WTC11 (cell line): ENCODE measurements around the gene PLEKHA5. TPM values are rescaled to one million over a fixed set of nuclear protein-coding genes. Genes with fewer than 3 reads are reported as not detected.

ENCODE experiments used
- ATAC-seq: fragments of 200-7000 bp; cut with Tn5 transposase; 2 replicates; pipeline ENCODE4 v1.10.0; 2021; ENCODE audit warnings: mild to moderate bottlenecking, moderate library complexity
- CTCF ChIA-PET: fragments of 300-600 bp; sonication (Branson Sonifier 250); formaldehyde crosslinking; loops from one replicate; lab custom pipeline; 2021; ENCODE audit warnings: antibody characterized with exemption; lab: Charles Lee
- POLR2A ChIA-PET: fragments of 350-600 bp; sonication (Branson Sonifier 250); formaldehyde crosslinking; loops from one replicate; lab custom pipeline; 2021; ENCODE audit warnings: antibody characterized with exemption; lab: Charles Lee
- DNase-seq: peaks from one replicate; pipeline ENCODE4 v3.0.0; 2021; ENCODE audit warnings: low spot score
- H3K27ac Mint-ChIP-seq: 2 replicates; pipeline ENCODE4 v1.8.0; 2021; ENCODE audit warnings: mixed read lengths
- H3K27me3 Mint-ChIP-seq: 2 replicates; pipeline ENCODE4 v1.8.0; 2021; ENCODE audit warnings: low read depth, mild to moderate bottlenecking, moderate library complexity, mixed read lengths
- H3K36me3 Mint-ChIP-seq: 2 replicates; pipeline ENCODE4 v1.8.0; 2021; ENCODE audit warnings: mixed read lengths
- H3K4me1 Mint-ChIP-seq: 2 replicates; pipeline ENCODE4 v1.8.0; 2022; ENCODE audit warnings: mixed read lengths
- H3K4me3 Mint-ChIP-seq: 2 replicates; pipeline ENCODE4 v1.8.0; 2021; ENCODE audit warnings: mild to moderate bottlenecking, moderate library complexity, mixed read lengths
- H3K9me3 Mint-ChIP-seq: 2 replicates; pipeline ENCODE4 v1.8.0; 2021; ENCODE audit warnings: mixed read lengths
- ATF1 ChIP-seq: sonication (generic); formaldehyde crosslinking; IDR thresholded peaks from 2 replicates; pipeline ENCODE4 v1.8.1; 2023; ENCODE audit warnings: mild to moderate bottlenecking, moderate library complexity, missing genetic modification reagents
- ELF4 ChIP-seq: sonication (generic); formaldehyde crosslinking; IDR thresholded peaks from 2 replicates; pipeline ENCODE4 v1.8.1; 2022; ENCODE audit warnings: low read depth, mild to moderate bottlenecking, moderate library complexity, missing genetic modification reagents
- EMX1 ChIP-seq: fragments of 250-450 bp; sonication (Bioruptor Pico); IDR thresholded peaks from 2 replicates; pipeline ENCODE4 v1.8.0; 2021; ENCODE audit warnings: mild to moderate bottlenecking
- ETV6 ChIP-seq: sonication (generic); formaldehyde crosslinking; IDR thresholded peaks from 2 replicates; pipeline ENCODE4 v1.8.1; 2022; ENCODE audit warnings: mild to moderate bottlenecking, missing genetic modification reagents
- FOXP1 ChIP-seq: sonication (generic); formaldehyde crosslinking; IDR thresholded peaks from 2 replicates; pipeline ENCODE4 v1.8.0; 2022; ENCODE audit warnings: missing genetic modification reagents, mild to moderate bottlenecking, moderate library complexity, borderline replicate concordance
- GRHL2 ChIP-seq: fragments of 250-450 bp; sonication (Bioruptor Pico); IDR thresholded peaks from 2 replicates; pipeline ENCODE4 v1.8.0; 2022; ENCODE audit warnings: mild to moderate bottlenecking, moderate library complexity; ENCODE audit not compliant: insufficient replicate concordance, severe bottlenecking
- IRF2 ChIP-seq: sonication (generic); formaldehyde crosslinking; IDR thresholded peaks from 2 replicates; pipeline ENCODE4 v1.8.0; 2022; ENCODE audit warnings: low read depth, missing genetic modification reagents, borderline replicate concordance
- NFYB ChIP-seq: sonication (generic); formaldehyde crosslinking; conservative IDR thresholded peaks from 2 replicates; pipeline ENCODE4 v1.8.0; 2022; ENCODE audit warnings: low read depth, missing genetic modification reagents
- OVOL2 ChIP-seq: fragments of 250-450 bp; sonication (Bioruptor Pico); IDR thresholded peaks from 2 replicates; pipeline ENCODE4 v1.9.0; 2021; ENCODE audit warnings: mild to moderate bottlenecking, borderline replicate concordance
- RELA ChIP-seq: sonication (generic); formaldehyde crosslinking; IDR thresholded peaks from 2 replicates; pipeline ENCODE4 v1.8.1; 2022; ENCODE audit warnings: missing genetic modification reagents, mild to moderate bottlenecking, borderline replicate concordance
- SMAD3 ChIP-seq: sonication (generic); formaldehyde crosslinking; IDR thresholded peaks from 2 replicates; pipeline ENCODE4 v1.8.0; 2022; ENCODE audit warnings: missing genetic modification reagents, mild to moderate bottlenecking, borderline replicate concordance
- SMAD4 ChIP-seq: sonication (generic); formaldehyde crosslinking; IDR thresholded peaks from 2 replicates; pipeline ENCODE4 v1.8.0; 2022; ENCODE audit warnings: mild to moderate bottlenecking, missing genetic modification reagents
- TEAD4 ChIP-seq: sonication (generic); formaldehyde crosslinking; IDR thresholded peaks from 2 replicates; pipeline ENCODE4 v1.8.0; 2022; ENCODE audit warnings: mild to moderate bottlenecking, missing genetic modification reagents
- TP53 ChIP-seq: sonication (generic); formaldehyde crosslinking; IDR thresholded peaks from 2 replicates; pipeline ENCODE4 v1.8.1; 2023; ENCODE audit warnings: mild to moderate bottlenecking, missing genetic modification reagents
- ZNF219 ChIP-seq: sonication (generic); formaldehyde crosslinking; IDR thresholded peaks from 2 replicates; pipeline ENCODE4 v1.8.0; 2023; ENCODE audit warnings: missing genetic modification reagents, mild to moderate bottlenecking, borderline replicate concordance
- ZNF232 ChIP-seq: sonication (generic); formaldehyde crosslinking; IDR thresholded peaks from 2 replicates; pipeline ENCODE4 v1.8.0; 2022; ENCODE audit warnings: mild to moderate bottlenecking, missing genetic modification reagents
- ZNF317 ChIP-seq: sonication (generic); formaldehyde crosslinking; IDR thresholded peaks from 2 replicates; pipeline ENCODE4 v1.8.1; 2023; ENCODE audit warnings: low read depth, mild to moderate bottlenecking, moderate library complexity, missing genetic modification reagents, borderline replicate concordance
- ZNF671 ChIP-seq: fragments of 250-450 bp; sonication (Bioruptor Pico); IDR thresholded peaks from 2 replicates; pipeline ENCODE4 v1.8.0; 2021; ENCODE audit warnings: mild to moderate bottlenecking
- total RNA-seq: library from RNA; stranded (reverse); gene quantifications from 3 replicates; pipeline ENCODE4 v1.2.3, GENCODE V29; 2021
- TF ChIP-seq, protein P1 (sequence below): sonication (generic); formaldehyde crosslinking; IDR thresholded peaks from 2 replicates; pipeline ENCODE4 v1.8.1; 2023; ENCODE audit warnings: mild to moderate bottlenecking, moderate library complexity, missing genetic modification reagents
- TF ChIP-seq, protein P2 (sequence below): sonication (generic); formaldehyde crosslinking; IDR thresholded peaks from 2 replicates; pipeline ENCODE4 v1.8.1; 2022; ENCODE audit warnings: low read depth, missing genetic modification reagents, borderline replicate concordance
- TF ChIP-seq, protein P3 (sequence below): fragments of 250-450 bp; sonication (Bioruptor Pico); IDR thresholded peaks from 2 replicates; pipeline ENCODE4 v1.9.0; 2021; ENCODE audit warnings: mild to moderate bottlenecking
- TF ChIP-seq, protein P4 (sequence below): sonication (generic); formaldehyde crosslinking; conservative IDR thresholded peaks from 2 replicates; pipeline ENCODE4 v1.8.1; 2022; ENCODE audit warnings: mild to moderate bottlenecking, missing genetic modification reagents
- TF ChIP-seq, protein P5 (sequence below): sonication (generic); formaldehyde crosslinking; IDR thresholded peaks from 2 replicates; pipeline ENCODE4 v1.8.0; 2022; ENCODE audit warnings: mild to moderate bottlenecking, missing genetic modification reagents
- TF ChIP-seq, protein P6 (sequence below): sonication (generic); formaldehyde crosslinking; IDR thresholded peaks from 2 replicates; pipeline ENCODE4 v1.8.1; 2022; ENCODE audit warnings: mild to moderate bottlenecking, missing genetic modification reagents, moderate library complexity, borderline replicate concordance
- TF ChIP-seq, protein P7 (sequence below): sonication (generic); formaldehyde crosslinking; IDR thresholded peaks from 2 replicates; pipeline ENCODE4 v1.8.0; 2022; ENCODE audit warnings: mild to moderate bottlenecking, missing genetic modification reagents
- TF ChIP-seq, protein P8 (sequence below): sonication (generic); formaldehyde crosslinking; IDR thresholded peaks from 2 replicates; pipeline ENCODE4 v1.8.0; 2023; ENCODE audit warnings: mild to moderate bottlenecking, missing genetic modification reagents

Gene PLEKHA5
- total RNA-seq, 1 experiment from 2014 or later, result 61.1 TPM

DNA sequence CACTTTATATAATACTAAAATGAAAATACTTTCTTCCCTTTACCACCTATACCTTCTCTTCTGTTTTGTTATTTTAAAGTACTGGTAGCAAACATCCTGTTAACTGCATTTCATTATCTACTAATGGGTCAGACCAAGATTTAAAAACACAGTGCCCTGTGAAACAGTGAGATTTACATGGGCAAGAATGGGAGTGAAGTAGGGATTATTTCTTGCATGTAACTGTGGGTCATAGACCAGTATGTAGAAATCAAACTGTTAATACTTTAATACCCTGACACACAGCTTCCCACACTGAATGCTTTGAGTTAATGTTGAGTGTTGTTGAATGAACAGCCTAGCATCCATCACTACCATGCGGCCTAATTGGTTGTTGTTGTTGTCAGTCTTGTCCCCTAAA, 61.6 kb downstream of the PLEKHA5 start:
- CTCF ChIA-PET, result no interaction called here
- ATAC-seq, result no peak
- H3K4me3 Mint-ChIP-seq, result no peak overlapping the region
- TF ChIP-seq ZNF219 (CRISPR knock-in tag) (no peak), IRF2 (CRISPR knock-in tag) (no peak), ZNF317 (CRISPR knock-in tag) (no peak), ELF4 (CRISPR knock-in tag) (no peak), ZNF671 (no peak), ETV6 (no peak), SMAD3 (CRISPR knock-in tag) (no peak), ATF1 (CRISPR knock-in tag) (no peak), TEAD4 (CRISPR knock-in tag) (no peak), TP53 (no peak), GRHL2 (CRISPR knock-in tag) (no peak), ZNF232 (CRISPR knock-in tag) (no peak), OVOL2 (no peak), NFYB (CRISPR knock-in tag) (no peak)
- TF ChIP-seq, protein P1, sequence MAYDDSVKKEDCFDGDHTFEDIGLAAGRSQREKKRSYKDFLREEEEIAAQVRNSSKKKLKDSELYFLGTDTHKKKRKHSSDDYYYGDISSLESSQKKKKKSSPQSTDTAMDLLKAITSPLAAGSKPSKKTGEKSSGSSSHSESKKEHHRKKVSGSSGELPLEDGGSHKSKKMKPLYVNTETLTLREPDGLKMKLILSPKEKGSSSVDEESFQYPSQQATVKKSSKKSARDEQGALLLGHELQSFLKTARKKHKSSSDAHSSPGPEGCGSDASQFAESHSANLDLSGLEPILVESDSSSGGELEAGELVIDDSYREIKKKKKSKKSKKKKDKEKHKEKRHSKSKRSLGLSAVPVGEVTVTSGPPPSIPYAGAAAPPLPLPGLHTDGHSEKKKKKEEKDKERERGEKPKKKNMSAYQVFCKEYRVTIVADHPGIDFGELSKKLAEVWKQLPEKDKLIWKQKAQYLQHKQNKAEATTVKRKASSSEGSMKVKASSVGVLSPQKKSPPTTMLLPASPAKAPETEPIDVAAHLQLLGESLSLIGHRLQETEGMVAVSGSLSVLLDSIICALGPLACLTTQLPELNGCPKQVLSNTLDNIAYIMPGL (CRISPR knock-in tag), result no peak
- TF ChIP-seq, protein P2, sequence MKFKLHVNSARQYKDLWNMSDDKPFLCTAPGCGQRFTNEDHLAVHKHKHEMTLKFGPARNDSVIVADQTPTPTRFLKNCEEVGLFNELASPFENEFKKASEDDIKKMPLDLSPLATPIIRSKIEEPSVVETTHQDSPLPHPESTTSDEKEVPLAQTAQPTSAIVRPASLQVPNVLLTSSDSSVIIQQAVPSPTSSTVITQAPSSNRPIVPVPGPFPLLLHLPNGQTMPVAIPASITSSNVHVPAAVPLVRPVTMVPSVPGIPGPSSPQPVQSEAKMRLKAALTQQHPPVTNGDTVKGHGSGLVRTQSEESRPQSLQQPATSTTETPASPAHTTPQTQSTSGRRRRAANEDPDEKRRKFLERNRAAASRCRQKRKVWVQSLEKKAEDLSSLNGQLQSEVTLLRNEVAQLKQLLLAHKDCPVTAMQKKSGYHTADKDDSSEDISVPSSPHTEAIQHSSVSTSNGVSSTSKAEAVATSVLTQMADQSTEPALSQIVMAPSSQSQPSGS (CRISPR knock-in tag), result no peak
- TF ChIP-seq, protein P3, sequence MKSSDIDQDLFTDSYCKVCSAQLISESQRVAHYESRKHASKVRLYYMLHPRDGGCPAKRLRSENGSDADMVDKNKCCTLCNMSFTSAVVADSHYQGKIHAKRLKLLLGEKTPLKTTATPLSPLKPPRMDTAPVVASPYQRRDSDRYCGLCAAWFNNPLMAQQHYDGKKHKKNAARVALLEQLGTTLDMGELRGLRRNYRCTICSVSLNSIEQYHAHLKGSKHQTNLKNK (CRISPR knock-in tag), result no peak
- TF ChIP-seq, protein P4, sequence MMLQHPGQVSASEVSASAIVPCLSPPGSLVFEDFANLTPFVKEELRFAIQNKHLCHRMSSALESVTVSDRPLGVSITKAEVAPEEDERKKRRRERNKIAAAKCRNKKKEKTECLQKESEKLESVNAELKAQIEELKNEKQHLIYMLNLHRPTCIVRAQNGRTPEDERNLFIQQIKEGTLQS, result no peak
- TF ChIP-seq, protein P5, sequence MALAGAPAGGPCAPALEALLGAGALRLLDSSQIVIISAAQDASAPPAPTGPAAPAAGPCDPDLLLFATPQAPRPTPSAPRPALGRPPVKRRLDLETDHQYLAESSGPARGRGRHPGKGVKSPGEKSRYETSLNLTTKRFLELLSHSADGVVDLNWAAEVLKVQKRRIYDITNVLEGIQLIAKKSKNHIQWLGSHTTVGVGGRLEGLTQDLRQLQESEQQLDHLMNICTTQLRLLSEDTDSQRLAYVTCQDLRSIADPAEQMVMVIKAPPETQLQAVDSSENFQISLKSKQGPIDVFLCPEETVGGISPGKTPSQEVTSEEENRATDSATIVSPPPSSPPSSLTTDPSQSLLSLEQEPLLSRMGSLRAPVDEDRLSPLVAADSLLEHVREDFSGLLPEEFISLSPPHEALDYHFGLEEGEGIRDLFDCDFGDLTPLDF (CRISPR knock-in tag), result no peak
- TF ChIP-seq, protein P6, sequence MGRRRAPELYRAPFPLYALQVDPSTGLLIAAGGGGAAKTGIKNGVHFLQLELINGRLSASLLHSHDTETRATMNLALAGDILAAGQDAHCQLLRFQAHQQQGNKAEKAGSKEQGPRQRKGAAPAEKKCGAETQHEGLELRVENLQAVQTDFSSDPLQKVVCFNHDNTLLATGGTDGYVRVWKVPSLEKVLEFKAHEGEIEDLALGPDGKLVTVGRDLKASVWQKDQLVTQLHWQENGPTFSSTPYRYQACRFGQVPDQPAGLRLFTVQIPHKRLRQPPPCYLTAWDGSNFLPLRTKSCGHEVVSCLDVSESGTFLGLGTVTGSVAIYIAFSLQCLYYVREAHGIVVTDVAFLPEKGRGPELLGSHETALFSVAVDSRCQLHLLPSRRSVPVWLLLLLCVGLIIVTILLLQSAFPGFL, result no peak
- POLR2A ChIA-PET, result interaction anchor here (0.5 to 1.4 kb wide), 2 partner anchors 9 to 32 kb away, joined by 3 read pairs; no protein-coding TSS in a partner anchor
- H3K27ac Mint-ChIP-seq, result peak overlapping the region; percentile 58
- peaks cover 64% of the 10 kb centered on the region for H3K4me1 Mint-ChIP-seq
- H3K36me3 Mint-ChIP-seq, result no peaks in the 10 kb centered on the region
- DNase-seq, result no peak
- H3K27me3 Mint-ChIP-seq, result no peaks in the 10 kb centered on the region
- H3K9me3 Mint-ChIP-seq, result no peaks in the 10 kb centered on the region

DNA sequence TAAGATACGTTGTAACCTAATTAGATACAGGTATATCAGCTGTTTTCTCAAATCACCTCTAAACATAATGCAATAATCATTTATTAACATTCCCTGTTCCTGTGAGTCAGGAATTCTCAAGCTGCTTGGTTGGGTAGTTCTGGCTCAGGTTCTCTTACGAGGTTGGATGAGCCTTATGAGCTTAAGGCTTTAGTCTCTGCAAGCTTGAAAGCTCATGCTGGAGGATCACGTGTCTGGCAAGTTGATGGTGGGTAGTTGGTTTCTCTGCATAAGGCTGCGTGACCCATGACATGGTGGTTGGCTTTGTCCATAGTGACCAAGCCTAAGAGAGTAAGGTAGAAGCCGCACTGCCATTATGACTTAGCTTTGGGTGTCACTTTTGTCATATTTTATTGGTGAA, 62.0 kb downstream of the PLEKHA5 start:
- peaks cover 64% of the 10 kb centered on the region for H3K4me1 Mint-ChIP-seq
- TF ChIP-seq RELA (CRISPR knock-in tag) (no peak), EMX1 (CRISPR knock-in tag) (no peak), SMAD4 (CRISPR knock-in tag) (no peak), FOXP1 (CRISPR knock-in tag) (no peak), ZNF317 (CRISPR knock-in tag) (no peak)
- TF ChIP-seq, protein P7, sequence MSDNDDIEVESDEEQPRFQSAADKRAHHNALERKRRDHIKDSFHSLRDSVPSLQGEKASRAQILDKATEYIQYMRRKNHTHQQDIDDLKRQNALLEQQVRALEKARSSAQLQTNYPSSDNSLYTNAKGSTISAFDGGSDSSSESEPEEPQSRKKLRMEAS (CRISPR knock-in tag), result no peak
- TF ChIP-seq, protein P8, sequence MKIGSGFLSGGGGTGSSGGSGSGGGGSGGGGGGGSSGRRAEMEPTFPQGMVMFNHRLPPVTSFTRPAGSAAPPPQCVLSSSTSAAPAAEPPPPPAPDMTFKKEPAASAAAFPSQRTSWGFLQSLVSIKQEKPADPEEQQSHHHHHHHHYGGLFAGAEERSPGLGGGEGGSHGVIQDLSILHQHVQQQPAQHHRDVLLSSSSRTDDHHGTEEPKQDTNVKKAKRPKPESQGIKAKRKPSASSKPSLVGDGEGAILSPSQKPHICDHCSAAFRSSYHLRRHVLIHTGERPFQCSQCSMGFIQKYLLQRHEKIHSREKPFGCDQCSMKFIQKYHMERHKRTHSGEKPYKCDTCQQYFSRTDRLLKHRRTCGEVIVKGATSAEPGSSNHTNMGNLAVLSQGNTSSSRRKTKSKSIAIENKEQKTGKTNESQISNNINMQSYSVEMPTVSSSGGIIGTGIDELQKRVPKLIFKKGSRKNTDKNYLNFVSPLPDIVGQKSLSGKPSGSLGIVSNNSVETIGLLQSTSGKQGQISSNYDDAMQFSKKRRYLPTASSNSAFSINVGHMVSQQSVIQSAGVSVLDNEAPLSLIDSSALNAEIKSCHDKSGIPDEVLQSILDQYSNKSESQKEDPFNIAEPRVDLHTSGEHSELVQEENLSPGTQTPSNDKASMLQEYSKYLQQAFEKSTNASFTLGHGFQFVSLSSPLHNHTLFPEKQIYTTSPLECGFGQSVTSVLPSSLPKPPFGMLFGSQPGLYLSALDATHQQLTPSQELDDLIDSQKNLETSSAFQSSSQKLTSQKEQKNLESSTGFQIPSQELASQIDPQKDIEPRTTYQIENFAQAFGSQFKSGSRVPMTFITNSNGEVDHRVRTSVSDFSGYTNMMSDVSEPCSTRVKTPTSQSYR (CRISPR knock-in tag), result no peak

More for the DNA sequence above, 62.0 kb downstream of the PLEKHA5 start:
- Mint-ChIP-seq H3K36me3 (no peaks in the 10 kb centered on the region), H3K27me3 (no peaks in the 10 kb centered on the region), H3K4me3 (no peak overlapping the region), H3K9me3 (no peaks in the 10 kb centered on the region), H3K27ac (peak overlapping the region; percentile 27)
- ChIA-PET CTCF (no interaction called here), POLR2A (interaction anchor here (1.4 kb wide), 1 partner anchor 8 kb away, joined by 3 read pairs; no protein-coding TSS in a partner anchor)
- no peak for ATAC-seq
- no peak for DNase-seq
